Mesendoderm (in vitro differentiated cells): ENCODE measurements around the gene AKT3.

Experiments used
- DNase-seq: peaks from one replicate; pipeline ENCODE4 v3.0.0; 2013
- H2AK5ac ChIP-seq: 2 replicates; pipeline ENCODE4 v1.6.1; 2013; ENCODE audit warnings: low read length, inconsistent platforms
- H2BK120ac ChIP-seq: 2 replicates; pipeline ENCODE4 v1.6.1; 2013; ENCODE audit warnings: low read depth, mild to moderate bottlenecking, low read length, moderate library complexity, mixed read lengths
- H2BK15ac ChIP-seq: replicated peaks from 2 replicates; pipeline ENCODE4 v1.6.1; 2013; ENCODE audit warnings: low read depth, mild to moderate bottlenecking, moderate library complexity
- H2BK5ac ChIP-seq: 2 replicates; pipeline ENCODE4 v1.6.1; 2013; ENCODE audit warnings: low read length, inconsistent platforms
- H3K18ac ChIP-seq: 2 replicates; pipeline ENCODE4 v1.6.1; 2013; ENCODE audit warnings: mild to moderate bottlenecking, low read length, mixed read lengths
- H3K23ac ChIP-seq: one replicate; pipeline ENCODE4 v1.6.1; 2013; ENCODE audit warnings: low read length
- H3K27ac ChIP-seq: 2 replicates; pipeline ENCODE4 v1.5.1; 2013; ENCODE audit warnings: low read depth, mild to moderate bottlenecking, inconsistent platforms, low read length, moderate library complexity
- H3K27me3 ChIP-seq: 2 replicates; pipeline ENCODE4 v1.6.1; 2013; ENCODE audit warnings: low read length, control low read depth, mild to moderate bottlenecking, inconsistent platforms; ENCODE audit not compliant: insufficient read depth, poor library complexity
- H3K36me3 ChIP-seq: 2 replicates; pipeline ENCODE4 v1.6.1; 2013; ENCODE audit warnings: low read length, inconsistent platforms; ENCODE audit not compliant: control insufficient read depth, insufficient read depth
- H3K4ac ChIP-seq: one replicate; pipeline ENCODE4 v1.6.1; 2013; ENCODE audit warnings: low read depth, mild to moderate bottlenecking, low read length, moderate library complexity
- H3K4me1 ChIP-seq: 2 replicates; pipeline ENCODE4 v1.6.1; 2013; ENCODE audit warnings: low read depth, low read length, inconsistent platforms; ENCODE audit not compliant: control insufficient read depth
- H3K4me2 ChIP-seq: 2 replicates; pipeline ENCODE4 v1.6.1; 2013; ENCODE audit warnings: low read length
- H3K4me3 ChIP-seq: 2 replicates; pipeline ENCODE4 v1.5.1; 2013; ENCODE audit warnings: mild to moderate bottlenecking, low read length
- H3K56ac ChIP-seq: one replicate; pipeline ENCODE4 v1.6.1; 2013; ENCODE audit warnings: low read length
- H3K79me1 ChIP-seq: 2 replicates; pipeline ENCODE4 v1.6.1; 2013; ENCODE audit warnings: low read length, inconsistent platforms
- H3K79me2 ChIP-seq: 2 replicates; pipeline ENCODE4 v1.6.1; 2013; ENCODE audit warnings: mild to moderate bottlenecking, low read length; ENCODE audit not compliant: control insufficient read depth, insufficient read depth
- H3K9ac ChIP-seq: 2 replicates; pipeline ENCODE4 v1.6.1; 2013; ENCODE audit warnings: low read length, inconsistent platforms
- H4K5ac ChIP-seq: one replicate; pipeline ENCODE4 v1.6.1; 2013; ENCODE audit warnings: low read length
- H4K8ac ChIP-seq: one replicate; pipeline ENCODE4 v1.6.1; 2013; ENCODE audit warnings: low read depth, mild to moderate bottlenecking, control low read depth, low read length, moderate library complexity
- WGBS: extraction: QIAGEN DNeasy Blood & Tissue Kit; methylation state at CpG from one replicate; pipeline ENCODE4 v1.1.7; 2013; ENCODE audit warnings: low lambda C conversion rate, missing lambda C conversion rate; ENCODE audit not compliant: insufficient coverage; ENCODE audit errors: extremely low coverage; 5-methylcytosine and 5-hydroxymethylcytosine counted together

Gene AKT3

GRCh38 chr1:243558576-243558975 lies 291.5 kb downstream of the AKT3 start:
- no peak overlapping the region for H2BK5ac ChIP-seq
- H3K18ac ChIP-seq, result no peak overlapping the region
- H4K8ac ChIP-seq, result no peak overlapping the region
- no peaks in the 10 kb centered on the region for H3K79me2 ChIP-seq
- no peak overlapping the region for H2AK5ac ChIP-seq
- H3K36me3 ChIP-seq, result no peaks in the 10 kb centered on the region
- no peaks in the 10 kb centered on the region for H3K79me1 ChIP-seq
- DNase-seq, result no peak
- no peak overlapping the region for H2BK120ac ChIP-seq
- H3K4me1 ChIP-seq, result no peaks in the 10 kb centered on the region
- H3K27me3 ChIP-seq, result no peaks in the 10 kb centered on the region
- no peak overlapping the region for H3K4me3 ChIP-seq
- H3K9ac ChIP-seq, result no peak overlapping the region
- no peak overlapping the region for H4K5ac ChIP-seq
- no peak overlapping the region for H2BK15ac ChIP-seq
- no peak overlapping the region for H3K4ac ChIP-seq
- no peak overlapping the region for H3K23ac ChIP-seq
- no peak overlapping the region for H3K56ac ChIP-seq
- no peak overlapping the region for H3K4me2 ChIP-seq
- WGBS, result no CpG with 5 or more reads among the region's 1 CpG
- H3K27ac ChIP-seq, result no peak overlapping the region

- H3K4ac ChIP-seq, result no peak overlapping the region
- no peak overlapping the region for H3K18ac ChIP-seq
- no peak overlapping the region for H3K23ac ChIP-seq
- no peak overlapping the region for H3K4me2 ChIP-seq
- no peaks in the 10 kb centered on the region for H3K27me3 ChIP-seq
- H2AK5ac ChIP-seq, result no peak overlapping the region
- H3K36me3 ChIP-seq, result no peaks in the 10 kb centered on the region
- no peak overlapping the region for H3K9ac ChIP-seq
- no peaks in the 10 kb centered on the region for H3K79me2 ChIP-seq
- H3K79me1 ChIP-seq, result no peaks in the 10 kb centered on the region
- H3K27ac ChIP-seq, result no peak overlapping the region
- H2BK15ac ChIP-seq, result no peak overlapping the region
- H2BK5ac ChIP-seq, result no peak overlapping the region
- H3K4me3 ChIP-seq, result no peak overlapping the region
- H2BK120ac ChIP-seq, result no peak overlapping the region
- no peak for DNase-seq
- H3K56ac ChIP-seq, result no peak overlapping the region
- no peaks in the 10 kb centered on the region for H3K4me1 ChIP-seq
- H4K8ac ChIP-seq, result no peak overlapping the region
- H4K5ac ChIP-seq, result no peak overlapping the region
Observed at GRCh38 chr1:243557866-243558265, 292.2 kb downstream of the AKT3 start.

GRCh38 chr1:243554686-243555085 lies 295.4 kb downstream of the AKT3 start:
- Histone ChIP-seq H3K56ac (no peak overlapping the region), H3K79me2 (no peaks in the 10 kb centered on the region), H3K4me2 (no peak overlapping the region), H4K8ac (no peak overlapping the region), H4K5ac (no peak overlapping the region), H3K9ac (no peak overlapping the region), H3K27me3 (no peaks in the 10 kb centered on the region), H3K23ac (no peak overlapping the region), H2AK5ac (no peak overlapping the region), H3K4ac (no peak overlapping the region), H3K79me1 (no peaks in the 10 kb centered on the region), H2BK120ac (no peak overlapping the region), H3K27ac (no peak overlapping the region), H3K4me1 (no peaks in the 10 kb centered on the region), H2BK5ac (no peak overlapping the region), H3K4me3 (no peak overlapping the region), H3K36me3 (no peaks in the 10 kb centered on the region), H3K18ac (no peak overlapping the region), H2BK15ac (no peak overlapping the region)
- no peak for DNase-seq
- WGBS, result 88% methylated on average over 1 of the region's 4 CpGs

GRCh38 chr1:243553090-243553489 lies 297.0 kb downstream of the AKT3 start:
- H3K56ac ChIP-seq, result no peak overlapping the region
- no peak overlapping the region for H3K18ac ChIP-seq
- no peak overlapping the region for H4K5ac ChIP-seq
- H2BK5ac ChIP-seq, result no peak overlapping the region
- H3K4me3 ChIP-seq, result no peak overlapping the region
- H3K36me3 ChIP-seq, result no peaks in the 10 kb centered on the region
- no peaks in the 10 kb centered on the region for H3K79me1 ChIP-seq
- no peaks in the 10 kb centered on the region for H3K79me2 ChIP-seq
- H2BK15ac ChIP-seq, result no peak overlapping the region
- no peak overlapping the region for H3K9ac ChIP-seq
- DNase-seq, result no peak
- no peak overlapping the region for H3K4ac ChIP-seq
- no peak overlapping the region for H3K27ac ChIP-seq
- H3K4me2 ChIP-seq, result no peak overlapping the region
- H3K27me3 ChIP-seq, result no peaks in the 10 kb centered on the region
- no CpG with 5 or more reads among the region's 2 CpGs for WGBS
- H2BK120ac ChIP-seq, result no peak overlapping the region
- no peaks in the 10 kb centered on the region for H3K4me1 ChIP-seq
- H2AK5ac ChIP-seq, result no peak overlapping the region
- no peak overlapping the region for H3K23ac ChIP-seq
- no peak overlapping the region for H4K8ac ChIP-seq

- H2BK15ac ChIP-seq, result no peak overlapping the region
- H3K23ac ChIP-seq, result no peak overlapping the region
- no peaks in the 10 kb centered on the region for H3K36me3 ChIP-seq
- no peak overlapping the region for H3K4me3 ChIP-seq
- no peaks in the 10 kb centered on the region for H3K79me1 ChIP-seq
- H3K27ac ChIP-seq, result no peak overlapping the region
- H2BK5ac ChIP-seq, result no peak overlapping the region
- no peak overlapping the region for H3K9ac ChIP-seq
- H3K4me2 ChIP-seq, result no peak overlapping the region
- no peak overlapping the region for H2BK120ac ChIP-seq
- H3K79me2 ChIP-seq, result no peaks in the 10 kb centered on the region
- H3K56ac ChIP-seq, result no peak overlapping the region
- H3K4me1 ChIP-seq, result no peaks in the 10 kb centered on the region
- H2AK5ac ChIP-seq, result no peak overlapping the region
- no peak overlapping the region for H3K18ac ChIP-seq
- H4K8ac ChIP-seq, result no peak overlapping the region
- H3K4ac ChIP-seq, result no peak overlapping the region
- no peaks in the 10 kb centered on the region for H3K27me3 ChIP-seq
- H4K5ac ChIP-seq, result no peak overlapping the region
- WGBS, result no CpG with 5 or more reads among the region's 6 CpGs
- no peak for DNase-seq
Observed at GRCh38 chr1:243550276-243550675, 299.8 kb downstream of the AKT3 start.

- Histone ChIP-seq H3K79me2 (no peaks in the 10 kb centered on the region), H2BK120ac (no peak overlapping the region), H3K4ac (no peak overlapping the region), H3K4me3 (no peak overlapping the region), H3K4me2 (no peak overlapping the region), H3K27me3 (no peaks in the 10 kb centered on the region), H2BK15ac (no peak overlapping the region), H3K23ac (no peak overlapping the region), H2AK5ac (no peak overlapping the region), H3K56ac (no peak overlapping the region), H3K36me3 (no peaks in the 10 kb centered on the region), H4K5ac (no peak overlapping the region), H3K9ac (no peak overlapping the region), H3K4me1 (no peaks in the 10 kb centered on the region), H4K8ac (no peak overlapping the region), H3K27ac (no peak overlapping the region), H2BK5ac (no peak overlapping the region), H3K79me1 (no peaks in the 10 kb centered on the region), H3K18ac (no peak overlapping the region)
- no peak for DNase-seq
Observed at GRCh38 chr1:243549791-243550190, 300.3 kb downstream of the AKT3 start.
